Thyroid gland (tissue), 4 donors: ENCODE data around the gene SMARCA4. TPM values are rescaled to one million over a fixed set of nuclear protein-coding genes. Genes with fewer than 3 reads are reported as not detected.

ENCODE experiments used
- DNase-seq, 2 donors: peaks; one replicate each; pipeline ENCODE4 v3.0.0-alpha.2; 2019
- H3K27ac ChIP-seq, 3 donors: fragments of 200-600 bp; sonication (generic); 1 replicate in 2 of 3; 2 replicates in 1 of 3; pipeline ENCODE4 v1.5.1; 2016 to 2019; ENCODE audit warnings: mild to moderate bottlenecking in 1 of 3, moderate library complexity in 1 of 3
- H3K27me3 ChIP-seq: fragments of 200-600 bp; sonication (generic); one replicate; pipeline ENCODE4 v1.5.1; 2019
- H3K36me3 ChIP-seq, 2 donors: fragments of 200-600 bp; sonication (generic); one replicate each; pipeline ENCODE4 v1.5.1; 2016 to 2019
- H3K4me1 ChIP-seq, 2 donors: fragments of 200-600 bp; sonication (generic); one replicate each; pipeline ENCODE4 v1.5.1; 2017 to 2019
- H3K4me3 ChIP-seq, 3 donors: fragments of 200-600 bp; sonication (generic); replicated peaks in 1 of 3; 1 replicate in 2 of 3; 2 replicates in 1 of 3; pipeline ENCODE4 v1.5.1; 2016; ENCODE audit warnings: mild to moderate bottlenecking in 1 of 3
- H3K9me3 ChIP-seq: fragments of 200-600 bp; sonication (generic); one replicate; pipeline ENCODE4 v1.5.1; 2017
- POLR2A ChIP-seq, 2 donors: fragments of 450-650 bp; IDR thresholded peaks; one replicate each; pipeline ENCODE4 v1.6.1; 2017; ENCODE audit warnings: antibody characterized with exemption in 2 of 2, mild to moderate bottlenecking in 2 of 2, moderate library complexity in 1 of 2
- WGBS, 2 donors: methylation state at CpG; one replicate each; pipeline ENCODE4 v1.1.5; 2017; 5-methylcytosine and 5-hydroxymethylcytosine counted together
- intact Hi-C: fragments of 100-400 bp; cut with DNase I; formaldehyde crosslinking; loops from one replicate; pipeline ENCODE4 v1.15.1; 2023
- total RNA-seq, 4 donors: library from RNA; depleted of rRNA; stranded (reverse); fragments of >200 nt; gene quantifications; one replicate each; pipeline ENCODE4 v1.2.3, GENCODE V29; 2016
- TF ChIP-seq, protein P1 (sequence below), 6 experiments: fragments of 200-600 bp in 3 of 6; fragments of 450-650 bp in 3 of 6; sonication (generic) in 3 of 6; IDR thresholded peaks; one replicate each; pipeline ENCODE4 v1.5.1; 2016 to 2019; ENCODE audit warnings: antibody characterized with exemption in 6 of 6, mild to moderate bottlenecking in 2 of 6, inconsistent platforms in 1 of 6, moderate library complexity in 1 of 6

The SMARCA4 gene
- total RNA-seq, 4 donors from 2014 or later: 49.4 to 108 (median 89.0) TPM

DNA sequence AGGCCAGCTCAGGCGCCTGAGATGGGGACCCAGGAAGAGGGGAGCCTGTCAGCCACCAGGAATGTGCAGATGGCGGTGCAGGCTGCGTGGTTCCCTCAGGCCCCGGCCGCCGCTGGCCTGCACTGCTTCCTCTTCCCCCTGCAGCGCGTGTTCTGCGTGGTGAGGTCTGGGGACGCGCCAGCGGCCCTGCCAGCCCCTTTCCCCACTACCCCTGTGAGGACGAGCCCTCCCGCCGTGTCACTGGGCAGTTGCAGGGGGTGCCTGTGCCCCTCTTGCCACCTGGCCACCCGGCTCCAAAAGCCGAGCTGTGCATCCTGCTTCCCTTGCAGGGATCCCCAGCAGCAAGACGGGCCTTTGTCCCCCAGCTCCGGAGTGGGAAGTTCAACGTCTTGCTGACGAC lies 58.4 kb downstream of the SMARCA4 start:
- H3K36me3 ChIP-seq: peaks cover 60 to 63% of the 10 kb centered on the region in 2 donors
- DNase-seq: no peak
- no peaks in the 10 kb centered on the region for H3K9me3 ChIP-seq
- H3K4me1 ChIP-seq: peaks cover 9 to 10% of the 10 kb centered on the region in 2 donors
- H3K27ac ChIP-seq: no peak overlapping the region
- WGBS, 2 donors: 93 to 94% methylated on average over 18 to 20 of the region's 21 CpGs
- TF ChIP-seq, protein P1, sequence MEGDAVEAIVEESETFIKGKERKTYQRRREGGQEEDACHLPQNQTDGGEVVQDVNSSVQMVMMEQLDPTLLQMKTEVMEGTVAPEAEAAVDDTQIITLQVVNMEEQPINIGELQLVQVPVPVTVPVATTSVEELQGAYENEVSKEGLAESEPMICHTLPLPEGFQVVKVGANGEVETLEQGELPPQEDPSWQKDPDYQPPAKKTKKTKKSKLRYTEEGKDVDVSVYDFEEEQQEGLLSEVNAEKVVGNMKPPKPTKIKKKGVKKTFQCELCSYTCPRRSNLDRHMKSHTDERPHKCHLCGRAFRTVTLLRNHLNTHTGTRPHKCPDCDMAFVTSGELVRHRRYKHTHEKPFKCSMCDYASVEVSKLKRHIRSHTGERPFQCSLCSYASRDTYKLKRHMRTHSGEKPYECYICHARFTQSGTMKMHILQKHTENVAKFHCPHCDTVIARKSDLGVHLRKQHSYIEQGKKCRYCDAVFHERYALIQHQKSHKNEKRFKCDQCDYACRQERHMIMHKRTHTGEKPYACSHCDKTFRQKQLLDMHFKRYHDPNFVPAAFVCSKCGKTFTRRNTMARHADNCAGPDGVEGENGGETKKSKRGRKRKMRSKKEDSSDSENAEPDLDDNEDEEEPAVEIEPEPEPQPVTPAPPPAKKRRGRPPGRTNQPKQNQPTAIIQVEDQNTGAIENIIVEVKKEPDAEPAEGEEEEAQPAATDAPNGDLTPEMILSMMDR (IDR thresholded peaks at IDR 0.05): no peak
- no peak for TF ChIP-seq POLR2A (IDR thresholded peaks at IDR 0.05)
- H3K4me3 ChIP-seq: no peak overlapping the region
- intact Hi-C loops: no loop called here
- no peaks in the 10 kb centered on the region for H3K27me3 ChIP-seq

DNA sequence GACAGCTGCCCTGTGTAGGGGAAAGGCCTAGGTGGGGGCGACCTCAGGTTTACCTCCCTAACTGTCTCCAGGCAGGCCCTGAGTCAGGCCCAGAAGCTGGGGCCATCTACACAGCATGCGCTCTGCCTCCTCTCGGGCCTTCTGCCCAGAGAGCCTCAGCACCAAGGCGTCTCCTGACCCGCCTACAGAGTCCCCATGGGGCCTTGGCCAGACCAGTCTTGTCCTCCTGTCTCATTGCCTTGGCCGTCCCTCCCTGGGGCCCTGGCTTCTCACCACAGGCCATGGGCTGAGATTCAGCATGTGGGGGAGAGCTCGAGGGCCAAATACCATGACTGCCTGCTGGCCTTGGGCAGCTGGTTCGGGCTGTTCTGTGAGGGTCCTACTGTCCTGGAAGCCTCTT lies 59.0 kb downstream of the SMARCA4 start:
- H3K27ac ChIP-seq: no peak overlapping the region
- H3K4me1 ChIP-seq: peaks cover 9 to 10% of the 10 kb centered on the region in 2 donors
- intact Hi-C loops: no loop called here
- peaks cover 62 to 66% of the 10 kb centered on the region in 2 donors for H3K36me3 ChIP-seq
- no peak for TF ChIP-seq POLR2A (IDR thresholded peaks at IDR 0.05)
- TF ChIP-seq, protein P1 (IDR thresholded peaks at IDR 0.05): no peak
- H3K4me3 ChIP-seq: no peak overlapping the region
- no peaks in the 10 kb centered on the region for H3K27me3 ChIP-seq
- WGBS, 2 donors: 76 to 81% methylated on average over 4 to 7 of the region's 8 CpGs
- no peak for DNase-seq
- H3K9me3 ChIP-seq: no peaks in the 10 kb centered on the region

DNA sequence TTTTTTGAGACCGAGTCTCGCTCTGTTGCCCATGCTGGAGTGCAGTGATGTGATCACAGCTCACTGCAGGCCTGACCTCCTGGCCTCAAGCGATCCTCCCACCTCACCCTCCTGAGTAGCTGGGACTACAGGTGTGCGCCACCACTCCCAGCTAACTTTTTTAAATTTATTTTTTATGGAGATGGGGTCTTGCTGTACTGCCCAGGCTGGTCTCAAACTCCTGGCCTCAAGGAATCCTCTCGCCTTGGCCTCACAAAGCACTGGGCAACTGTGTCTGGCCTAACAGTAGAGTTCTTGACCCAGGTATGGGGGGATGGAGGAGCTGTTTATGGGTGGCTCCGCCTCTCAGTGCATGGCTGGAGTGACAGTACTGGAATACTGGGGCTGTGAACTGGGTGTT lies 59.6 kb downstream of the SMARCA4 start:
- no peak for DNase-seq
- no peak overlapping the region for H3K4me3 ChIP-seq
- intact Hi-C loops: no loop called here
- peaks cover 66 to 72% of the 10 kb centered on the region in 2 donors for H3K36me3 ChIP-seq
- TF ChIP-seq, protein P1 (IDR thresholded peaks at IDR 0.05): no peak
- no peak for TF ChIP-seq POLR2A (IDR thresholded peaks at IDR 0.05)
- no peaks in the 10 kb centered on the region for H3K27me3 ChIP-seq
- no peak overlapping the region for H3K27ac ChIP-seq
- H3K4me1 ChIP-seq: peaks cover 9 to 10% of the 10 kb centered on the region in 2 donors
- WGBS, 2 donors: 96 to 99% methylated on average over 6 of the region's 6 CpGs
- H3K9me3 ChIP-seq: no peaks in the 10 kb centered on the region

DNA sequence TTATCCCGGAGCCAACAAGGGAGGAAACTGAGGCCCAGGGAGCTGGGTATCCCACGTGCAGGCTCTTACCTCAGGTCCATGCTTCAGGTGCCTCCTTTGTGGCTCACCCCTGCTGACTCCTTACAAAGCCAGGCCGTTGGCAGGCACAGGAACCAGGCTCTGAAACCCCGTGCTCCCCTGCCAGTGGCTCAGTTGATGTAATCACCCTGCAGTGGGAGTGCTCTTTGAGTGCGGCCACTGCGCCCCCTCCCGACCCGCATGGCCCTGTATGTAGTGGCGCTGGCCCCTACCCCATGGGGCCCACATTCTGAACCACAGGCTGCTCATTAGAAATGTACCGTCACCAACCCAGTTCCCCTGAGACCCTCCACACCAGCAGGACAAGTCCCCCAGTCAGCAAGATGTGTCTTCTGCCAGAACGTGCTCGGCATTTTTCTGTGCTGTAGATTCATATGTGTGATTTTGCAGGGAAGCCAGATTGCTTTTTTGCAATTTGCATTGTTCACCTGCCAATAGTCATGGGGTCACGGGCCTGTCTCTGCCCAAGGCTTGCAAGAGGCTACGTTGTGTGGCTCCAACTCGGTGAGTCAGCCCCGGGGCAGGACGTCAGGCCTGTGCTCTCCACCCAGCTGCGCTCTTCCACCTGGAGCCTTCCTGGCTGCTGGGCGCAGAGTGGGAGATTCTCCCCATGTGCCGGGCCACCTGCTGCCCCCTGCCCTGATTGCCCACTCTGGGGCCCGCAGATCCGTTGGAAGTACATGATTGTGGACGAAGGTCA lies 60.3 kb downstream of the SMARCA4 start:
- TF ChIP-seq POLR2A (IDR thresholded peaks at IDR 0.05): no peak
- TF ChIP-seq, protein P1 (IDR thresholded peaks at IDR 0.05): no peak
- peaks cover 6 to 7% of the 10 kb centered on the region in 2 donors for H3K4me1 ChIP-seq
- H3K27me3 ChIP-seq: no peaks in the 10 kb centered on the region
- H3K36me3 ChIP-seq: peaks cover 74 to 78% of the 10 kb centered on the region in 2 donors
- H3K27ac ChIP-seq: no peak overlapping the region
- no peaks in the 10 kb centered on the region for H3K9me3 ChIP-seq
- no peak overlapping the region for H3K4me3 ChIP-seq
- DNase-seq: no peak
- intact Hi-C loops: no loop called here
- WGBS, 2 donors: 93 to 96% methylated on average over 19 to 23 of the region's 23 CpGs

DNA sequence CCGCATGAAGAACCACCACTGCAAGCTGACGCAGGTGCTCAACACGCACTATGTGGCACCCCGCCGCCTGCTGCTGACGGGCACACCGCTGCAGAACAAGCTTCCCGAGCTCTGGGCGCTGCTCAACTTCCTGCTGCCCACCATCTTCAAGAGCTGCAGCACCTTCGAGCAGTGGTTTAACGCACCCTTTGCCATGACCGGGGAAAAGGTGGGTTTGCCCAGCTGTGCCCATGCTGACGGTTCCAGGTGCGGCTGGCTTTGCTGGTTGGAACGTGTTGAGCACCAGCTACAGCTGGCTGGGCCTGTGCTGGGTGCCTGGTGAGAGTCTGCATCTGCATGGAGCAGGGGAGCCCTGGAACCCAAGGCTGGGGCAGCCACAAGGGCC lies 60.9 kb downstream of the SMARCA4 start:
- no peaks in the 10 kb centered on the region for H3K27me3 ChIP-seq
- peaks cover 77 to 81% of the 10 kb centered on the region in 2 donors for H3K36me3 ChIP-seq
- TF ChIP-seq, protein P1 (IDR thresholded peaks at IDR 0.05): no peak
- TF ChIP-seq POLR2A (IDR thresholded peaks at IDR 0.05): no peak
- H3K4me1 ChIP-seq: peaks cover 1% of the 10 kb centered on the region in 2 donors
- no peak overlapping the region for H3K4me3 ChIP-seq
- no peaks in the 10 kb centered on the region for H3K9me3 ChIP-seq
- no peak overlapping the region for H3K27ac ChIP-seq
- DNase-seq: no peak
- WGBS, 2 donors: 99 to 100% methylated on average over 6 to 15 of the region's 15 CpGs
- intact Hi-C loops: no loop called here
